ENCODE data around the gene NEDD9.

Gene NEDD9

GRCh38 chr6:11242711-11243110, 10.2 kb upstream of the NEDD9 start:
- TF ChIP-seq, protein P1, sequence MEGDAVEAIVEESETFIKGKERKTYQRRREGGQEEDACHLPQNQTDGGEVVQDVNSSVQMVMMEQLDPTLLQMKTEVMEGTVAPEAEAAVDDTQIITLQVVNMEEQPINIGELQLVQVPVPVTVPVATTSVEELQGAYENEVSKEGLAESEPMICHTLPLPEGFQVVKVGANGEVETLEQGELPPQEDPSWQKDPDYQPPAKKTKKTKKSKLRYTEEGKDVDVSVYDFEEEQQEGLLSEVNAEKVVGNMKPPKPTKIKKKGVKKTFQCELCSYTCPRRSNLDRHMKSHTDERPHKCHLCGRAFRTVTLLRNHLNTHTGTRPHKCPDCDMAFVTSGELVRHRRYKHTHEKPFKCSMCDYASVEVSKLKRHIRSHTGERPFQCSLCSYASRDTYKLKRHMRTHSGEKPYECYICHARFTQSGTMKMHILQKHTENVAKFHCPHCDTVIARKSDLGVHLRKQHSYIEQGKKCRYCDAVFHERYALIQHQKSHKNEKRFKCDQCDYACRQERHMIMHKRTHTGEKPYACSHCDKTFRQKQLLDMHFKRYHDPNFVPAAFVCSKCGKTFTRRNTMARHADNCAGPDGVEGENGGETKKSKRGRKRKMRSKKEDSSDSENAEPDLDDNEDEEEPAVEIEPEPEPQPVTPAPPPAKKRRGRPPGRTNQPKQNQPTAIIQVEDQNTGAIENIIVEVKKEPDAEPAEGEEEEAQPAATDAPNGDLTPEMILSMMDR (IDR thresholded peaks at IDR 0.05; ENCODE audit: extremely low read depth, insufficient read depth, missing control alignments): no peak
- no peak for DNase-seq (ENCODE audit: low spot score)
- in situ Hi-C loops (cut with MboI; ENCODE audit: low pct_unique_long_range_greater_than_20kb, low sequenced_read_pairs, unreplicated experiment): no loop called here

DNA sequence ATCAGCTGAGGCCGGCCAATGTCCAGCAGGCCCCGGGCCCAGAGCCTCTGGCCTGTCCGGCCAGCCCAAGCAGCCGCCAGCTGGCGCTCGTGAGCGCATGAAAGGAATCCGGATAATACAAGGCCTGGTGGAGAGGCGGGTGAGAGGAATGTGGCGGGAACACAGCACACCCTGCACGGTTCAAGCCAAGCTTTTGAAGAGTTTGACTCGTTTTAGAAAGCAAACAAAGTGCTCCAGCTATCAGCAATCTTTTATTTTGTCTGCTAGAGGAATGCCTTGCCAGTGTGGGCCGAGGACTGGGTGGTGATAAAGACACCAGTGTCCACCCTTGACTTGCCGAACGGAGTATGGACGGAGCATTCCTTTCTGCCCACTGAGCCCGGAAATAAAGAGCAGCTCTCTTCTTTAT, 9.3 kb upstream of the NEDD9 start:
- in situ Hi-C loops (cut with MboI; ENCODE audit: low pct_unique_long_range_greater_than_20kb, low sequenced_read_pairs, unreplicated experiment): no loop called here

GRCh38 chr6:11241154-11241792, 8.8 kb upstream of the NEDD9 start:
- TF ChIP-seq, protein P1 (IDR thresholded peaks at IDR 0.05; ENCODE audit: extremely low read depth, insufficient read depth, missing control alignments): no peak
- in situ Hi-C loops (cut with MboI; ENCODE audit: low pct_unique_long_range_greater_than_20kb, low sequenced_read_pairs, unreplicated experiment): no loop called here
- no peak for DNase-seq (ENCODE audit: low spot score)

More for the DNA sequence above, 9.3 kb upstream of the NEDD9 start:
- TF ChIP-seq, protein P1 (IDR thresholded peaks at IDR 0.05; ENCODE audit: extremely low read depth, insufficient read depth, missing control alignments): no peak
- no peak for DNase-seq (ENCODE audit: low spot score)

- in situ Hi-C loops (cut with MboI; ENCODE audit: low pct_unique_long_range_greater_than_20kb, low sequenced_read_pairs, unreplicated experiment): no loop called here
- TF ChIP-seq, protein P1 (IDR thresholded peaks at IDR 0.05; ENCODE audit: extremely low read depth, insufficient read depth, missing control alignments): no peak
- no peak for DNase-seq (ENCODE audit: low spot score)
Observed at GRCh38 chr6:11237956-11238355, 5.5 kb upstream of the NEDD9 start.

DNA sequence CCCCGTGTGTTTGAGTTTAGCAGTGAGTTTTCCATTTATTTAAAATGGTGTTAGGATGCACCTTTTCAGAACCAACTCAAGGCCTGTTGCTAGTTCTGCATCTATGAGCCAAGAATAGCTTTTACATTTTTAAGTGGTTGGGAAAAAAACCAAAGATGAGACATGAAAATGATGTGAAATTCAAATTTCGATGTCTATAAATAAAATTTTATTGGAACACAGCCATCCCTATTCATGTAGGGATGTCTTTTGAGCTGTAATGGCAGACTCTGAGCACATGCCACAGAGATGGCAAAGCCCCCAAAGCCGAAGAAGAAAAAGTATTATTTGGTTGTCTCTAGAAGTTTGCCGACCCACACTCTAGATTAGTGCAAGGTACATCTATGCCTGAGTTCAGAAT, 5.0 kb upstream of the NEDD9 start:
- TF ChIP-seq, protein P1 (IDR thresholded peaks at IDR 0.05; ENCODE audit: extremely low read depth, insufficient read depth, missing control alignments): no peak
- in situ Hi-C loops (cut with MboI; ENCODE audit: low pct_unique_long_range_greater_than_20kb, low sequenced_read_pairs, unreplicated experiment): no loop called here

GRCh38 chr6:11236915-11237314, 4.4 kb upstream of the NEDD9 start:
- in situ Hi-C loops (cut with MboI; ENCODE audit: low pct_unique_long_range_greater_than_20kb, low sequenced_read_pairs, unreplicated experiment): no loop called here

More for the DNA sequence above, 5.0 kb upstream of the NEDD9 start:
- DNase-seq (ENCODE audit: low spot score): no peak

More at GRCh38 chr6:11236915-11237314, 4.4 kb upstream of the NEDD9 start:
- TF ChIP-seq, protein P1 (IDR thresholded peaks at IDR 0.05; ENCODE audit: extremely low read depth, insufficient read depth, missing control alignments): no peak
- DNase-seq (ENCODE audit: low spot score): no peak

All from GM13977 (cell line).